Vagina (tissue), 2 donors: ENCODE results near the gene AP4S1.
"Not testable (repeated sequence)": the region's sequence is repeated elsewhere in the genome, so short reads cannot be mapped to it uniquely, and the experiment has no call there.

Experiments used
- POLR2A ChIP-seq, 2 donors: fragments of 450-650 bp; IDR thresholded peaks; one replicate each; pipeline ENCODE4 v1.6.1; 2017; ENCODE audit warnings: antibody characterized with exemption in 2 of 2, mild to moderate bottlenecking in 2 of 2, moderate library complexity in 2 of 2
- POLR2AphosphoS5 ChIP-seq, 2 donors: sonication (generic); formaldehyde crosslinking; IDR thresholded peaks; one replicate each; pipeline ENCODE4 v1.9.0; 2017; ENCODE audit warnings: antibody characterized with exemption in 2 of 2, mild to moderate bottlenecking in 2 of 2, low read depth in 1 of 2; ENCODE audit not compliant: insufficient read depth in 1 of 2
- TF ChIP-seq, protein P1 (sequence below), 3 experiments: fragments of 450-650 bp in 2 of 3; fragments of 200-600 bp in 1 of 3; sonication (generic) in 1 of 3; IDR thresholded peaks; one replicate each; pipeline ENCODE4 v1.5.1; 2017 to 2019; ENCODE audit warnings: antibody characterized with exemption in 3 of 3, mild to moderate bottlenecking in 2 of 3, moderate library complexity in 2 of 3

DNA sequence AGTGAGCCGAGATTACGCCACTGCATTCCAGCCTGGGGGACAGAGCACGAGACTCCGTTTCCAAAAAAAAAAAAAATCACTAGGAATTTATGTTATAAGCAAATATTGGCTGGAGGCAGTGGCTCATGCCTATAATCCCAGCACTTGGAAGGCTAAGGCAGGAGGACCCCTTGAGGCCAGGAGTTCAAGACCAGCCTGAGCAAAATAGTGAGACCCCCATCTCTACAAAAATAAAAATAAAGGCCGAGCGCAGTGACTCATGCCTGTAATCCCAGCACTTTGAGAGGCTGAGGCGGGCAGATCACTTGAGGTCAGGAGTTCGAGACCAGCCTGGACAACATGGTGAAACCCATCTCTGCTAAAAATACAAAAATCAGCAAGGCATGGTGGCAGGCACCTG lies 37.5 kb downstream of the AP4S1 start:
- not testable (repeated sequence) for TF ChIP-seq POLR2AphosphoS5 (IDR thresholded peaks at IDR 0.05; ENCODE audit: insufficient read depth in 1 of 2, low read depth in 1 of 2); POLR2A (IDR thresholded peaks at IDR 0.05)
- TF ChIP-seq, protein P1, sequence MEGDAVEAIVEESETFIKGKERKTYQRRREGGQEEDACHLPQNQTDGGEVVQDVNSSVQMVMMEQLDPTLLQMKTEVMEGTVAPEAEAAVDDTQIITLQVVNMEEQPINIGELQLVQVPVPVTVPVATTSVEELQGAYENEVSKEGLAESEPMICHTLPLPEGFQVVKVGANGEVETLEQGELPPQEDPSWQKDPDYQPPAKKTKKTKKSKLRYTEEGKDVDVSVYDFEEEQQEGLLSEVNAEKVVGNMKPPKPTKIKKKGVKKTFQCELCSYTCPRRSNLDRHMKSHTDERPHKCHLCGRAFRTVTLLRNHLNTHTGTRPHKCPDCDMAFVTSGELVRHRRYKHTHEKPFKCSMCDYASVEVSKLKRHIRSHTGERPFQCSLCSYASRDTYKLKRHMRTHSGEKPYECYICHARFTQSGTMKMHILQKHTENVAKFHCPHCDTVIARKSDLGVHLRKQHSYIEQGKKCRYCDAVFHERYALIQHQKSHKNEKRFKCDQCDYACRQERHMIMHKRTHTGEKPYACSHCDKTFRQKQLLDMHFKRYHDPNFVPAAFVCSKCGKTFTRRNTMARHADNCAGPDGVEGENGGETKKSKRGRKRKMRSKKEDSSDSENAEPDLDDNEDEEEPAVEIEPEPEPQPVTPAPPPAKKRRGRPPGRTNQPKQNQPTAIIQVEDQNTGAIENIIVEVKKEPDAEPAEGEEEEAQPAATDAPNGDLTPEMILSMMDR (IDR thresholded peaks at IDR 0.05), result not testable (repeated sequence)
